WTC11 (cell line): Measurements from ENCODE around the gene TCEAL4. TPM values are rescaled to one million over a fixed set of nuclear protein-coding genes. Genes with fewer than 3 reads are reported as not detected.
A peak's percentile ranks its signal among the peaks of the same experiment; 100 is the strongest.

Source experiments
- ATAC-seq: fragments of 200-7000 bp; cut with Tn5 transposase; 2 replicates; pipeline ENCODE4 v1.10.0; 2021; ENCODE audit warnings: mild to moderate bottlenecking, moderate library complexity
- CTCF ChIA-PET: fragments of 300-600 bp; sonication (Branson Sonifier 250); formaldehyde crosslinking; loops from one replicate; lab custom pipeline; 2021; ENCODE audit warnings: antibody characterized with exemption; lab: Charles Lee
- POLR2A ChIA-PET: fragments of 350-600 bp; sonication (Branson Sonifier 250); formaldehyde crosslinking; loops from one replicate; lab custom pipeline; 2021; ENCODE audit warnings: antibody characterized with exemption; lab: Charles Lee
- DNase-seq: peaks from one replicate; pipeline ENCODE4 v3.0.0; 2021; ENCODE audit warnings: low spot score
- H3K27ac Mint-ChIP-seq: 2 replicates; pipeline ENCODE4 v1.8.0; 2021; ENCODE audit warnings: mixed read lengths
- H3K27me3 Mint-ChIP-seq: 2 replicates; pipeline ENCODE4 v1.8.0; 2021; ENCODE audit warnings: low read depth, mild to moderate bottlenecking, moderate library complexity, mixed read lengths
- H3K36me3 Mint-ChIP-seq: 2 replicates; pipeline ENCODE4 v1.8.0; 2021; ENCODE audit warnings: mixed read lengths
- H3K4me1 Mint-ChIP-seq: 2 replicates; pipeline ENCODE4 v1.8.0; 2022; ENCODE audit warnings: mixed read lengths
- H3K4me3 Mint-ChIP-seq: 2 replicates; pipeline ENCODE4 v1.8.0; 2021; ENCODE audit warnings: mild to moderate bottlenecking, moderate library complexity, mixed read lengths
- H3K9me3 Mint-ChIP-seq: 2 replicates; pipeline ENCODE4 v1.8.0; 2021; ENCODE audit warnings: mixed read lengths
- FOXP1 ChIP-seq: sonication (generic); formaldehyde crosslinking; IDR thresholded peaks from 2 replicates; pipeline ENCODE4 v1.8.0; 2022; ENCODE audit warnings: missing genetic modification reagents, mild to moderate bottlenecking, moderate library complexity, borderline replicate concordance
- GTF2I ChIP-seq: fragments of 250-450 bp; sonication (Bioruptor Pico); conservative IDR thresholded peaks from 2 replicates; pipeline ENCODE4 v1.4.0; 2021; ENCODE audit warnings: mild to moderate bottlenecking
- IRF1 ChIP-seq: sonication (generic); formaldehyde crosslinking; IDR thresholded peaks from 2 replicates; pipeline ENCODE4 v1.8.0; 2023; ENCODE audit warnings: missing genetic modification reagents
- MYBL2 ChIP-seq: sonication (generic); formaldehyde crosslinking; IDR thresholded peaks from 2 replicates; pipeline ENCODE4 v1.8.1; 2023; ENCODE audit warnings: mild to moderate bottlenecking, moderate library complexity, missing genetic modification reagents
- NR1H2 ChIP-seq: sonication (generic); formaldehyde crosslinking; IDR thresholded peaks from 2 replicates; pipeline ENCODE4 v1.9.0; 2021; ENCODE audit warnings: mild to moderate bottlenecking, moderate library complexity, missing genetic modification reagents
- NR3C1 ChIP-seq: sonication (generic); formaldehyde crosslinking; conservative IDR thresholded peaks from 2 replicates; pipeline ENCODE4 v1.8.1; 2023; ENCODE audit warnings: low read depth, mild to moderate bottlenecking, missing genetic modification reagents
- SOX15 ChIP-seq: fragments of 250-450 bp; sonication (Bioruptor Pico); IDR thresholded peaks from 2 replicates; pipeline ENCODE4 v1.9.0; 2021; ENCODE audit warnings: mild to moderate bottlenecking
- TCF7 ChIP-seq: sonication (generic); formaldehyde crosslinking; IDR thresholded peaks from 2 replicates; pipeline ENCODE4 v1.8.0; 2022; ENCODE audit warnings: mild to moderate bottlenecking, low read depth, missing genetic modification reagents, moderate library complexity
- ZBTB21 ChIP-seq: sonication (generic); formaldehyde crosslinking; IDR thresholded peaks from 2 replicates; pipeline ENCODE4 v1.8.1; 2023; ENCODE audit warnings: mild to moderate bottlenecking, missing genetic modification reagents, borderline replicate concordance
- ZNF121 ChIP-seq: sonication (generic); formaldehyde crosslinking; IDR thresholded peaks from 2 replicates; pipeline ENCODE4 v1.8.0; 2023; ENCODE audit warnings: missing genetic modification reagents
- ZNF219 ChIP-seq: sonication (generic); formaldehyde crosslinking; IDR thresholded peaks from 2 replicates; pipeline ENCODE4 v1.8.0; 2023; ENCODE audit warnings: missing genetic modification reagents, mild to moderate bottlenecking, borderline replicate concordance
- ZNF232 ChIP-seq: sonication (generic); formaldehyde crosslinking; IDR thresholded peaks from 2 replicates; pipeline ENCODE4 v1.8.0; 2022; ENCODE audit warnings: mild to moderate bottlenecking, missing genetic modification reagents
- total RNA-seq: library from RNA; stranded (reverse); gene quantifications from 3 replicates; pipeline ENCODE4 v1.2.3, GENCODE V29; 2021
- TF ChIP-seq, protein P1 (sequence below): fragments of 250-450 bp; sonication (Bioruptor Pico); IDR thresholded peaks from 2 replicates; pipeline ENCODE4 v1.8.0; 2021; ENCODE audit warnings: mild to moderate bottlenecking
- TF ChIP-seq, protein P2 (sequence below): sonication (generic); formaldehyde crosslinking; IDR thresholded peaks from 2 replicates; pipeline ENCODE4 v1.8.0; 2022; ENCODE audit warnings: mild to moderate bottlenecking, missing genetic modification reagents
- TF ChIP-seq, protein P3 (sequence below): sonication (generic); formaldehyde crosslinking; conservative IDR thresholded peaks from 2 replicates; pipeline ENCODE4 v1.8.1; 2022; ENCODE audit warnings: mild to moderate bottlenecking, missing genetic modification reagents
- TF ChIP-seq, protein P4 (sequence below): fragments of 250-450 bp; sonication (Bioruptor Pico); IDR thresholded peaks from 2 replicates; pipeline ENCODE4 v1.9.0; 2021; ENCODE audit warnings: mild to moderate bottlenecking
- TF ChIP-seq, protein P5 (sequence below): sonication (generic); formaldehyde crosslinking; IDR thresholded peaks from 2 replicates; pipeline ENCODE4 v1.8.0; 2022; ENCODE audit warnings: missing genetic modification reagents

The TCEAL4 gene
- total RNA-seq, 1 experiment from 2014 or later, result 46.4 TPM

DNA sequence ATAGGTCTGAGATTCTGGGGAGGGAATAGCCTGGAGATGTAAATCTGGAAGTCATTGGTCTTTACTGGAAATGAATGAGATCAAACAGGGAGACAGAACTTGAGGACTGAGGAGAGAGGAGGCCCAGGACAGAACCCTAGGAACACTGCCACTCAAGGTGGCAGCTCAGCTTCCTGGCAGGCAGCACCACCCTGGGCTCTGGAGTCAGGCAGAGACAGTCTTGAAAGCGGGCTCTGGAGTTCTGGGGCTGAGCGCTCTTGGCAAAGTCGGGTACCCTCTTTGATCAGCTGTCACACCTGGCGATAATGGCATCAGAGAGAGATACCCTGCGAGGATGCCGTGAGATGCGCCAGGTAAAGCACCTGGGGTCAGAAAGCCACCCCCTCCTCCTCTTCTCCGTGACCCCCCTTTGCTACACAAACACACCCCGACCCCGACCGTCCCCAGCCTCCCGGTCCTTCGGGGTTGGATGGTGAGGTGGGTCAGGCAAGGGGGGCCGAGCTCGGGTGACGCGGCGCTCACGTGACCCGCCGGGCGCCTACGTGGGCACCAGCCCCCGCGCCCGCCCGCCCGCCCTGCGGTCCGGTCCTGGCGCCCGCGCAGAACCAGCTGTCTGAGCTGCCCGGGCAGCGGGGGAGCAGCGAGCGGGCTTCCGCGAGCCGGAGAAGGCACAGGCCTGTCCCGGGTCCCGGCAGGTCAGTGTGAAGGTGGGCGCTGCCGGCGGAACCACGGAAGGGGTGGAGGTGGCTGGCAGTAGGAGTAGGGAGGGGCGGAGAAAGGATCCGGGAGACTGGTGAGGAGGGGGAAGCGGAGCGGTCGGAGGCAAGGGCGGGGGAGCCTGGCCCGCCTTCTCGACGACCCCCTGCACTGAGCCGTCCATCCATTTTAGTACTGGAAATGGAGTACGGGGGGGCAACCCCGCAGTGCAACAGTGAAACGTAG, 22.3 kb downstream of the TCEAL4 start, which contains the start of gene TCEAL3 (continued):
- TF ChIP-seq ZBTB21 (CRISPR knock-in tag), result no peak
- no peak for TF ChIP-seq GTF2I (CRISPR knock-in tag)
- no peak for TF ChIP-seq NR1H2 (CRISPR knock-in tag)
- TF ChIP-seq MYBL2 (CRISPR knock-in tag), result no peak

- no peaks in the 10 kb centered on the region for H3K36me3 Mint-ChIP-seq
- no peak overlapping the region for H3K27ac Mint-ChIP-seq
- TF ChIP-seq IRF1 (no peak), TCF7 (CRISPR knock-in tag) (no peak), ZNF219 (CRISPR knock-in tag) (no peak), FOXP1 (CRISPR knock-in tag) (no peak), ZNF121 (CRISPR knock-in tag) (no peak), NR3C1 (CRISPR knock-in tag) (no peak), ZNF232 (CRISPR knock-in tag) (no peak), SOX15 (CRISPR knock-in tag) (no peak)
- TF ChIP-seq, protein P1, sequence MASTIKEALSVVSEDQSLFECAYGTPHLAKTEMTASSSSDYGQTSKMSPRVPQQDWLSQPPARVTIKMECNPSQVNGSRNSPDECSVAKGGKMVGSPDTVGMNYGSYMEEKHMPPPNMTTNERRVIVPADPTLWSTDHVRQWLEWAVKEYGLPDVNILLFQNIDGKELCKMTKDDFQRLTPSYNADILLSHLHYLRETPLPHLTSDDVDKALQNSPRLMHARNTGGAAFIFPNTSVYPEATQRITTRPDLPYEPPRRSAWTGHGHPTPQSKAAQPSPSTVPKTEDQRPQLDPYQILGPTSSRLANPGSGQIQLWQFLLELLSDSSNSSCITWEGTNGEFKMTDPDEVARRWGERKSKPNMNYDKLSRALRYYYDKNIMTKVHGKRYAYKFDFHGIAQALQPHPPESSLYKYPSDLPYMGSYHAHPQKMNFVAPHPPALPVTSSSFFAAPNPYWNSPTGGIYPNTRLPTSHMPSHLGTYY (CRISPR knock-in tag), result no peak
- TF ChIP-seq, protein P2, sequence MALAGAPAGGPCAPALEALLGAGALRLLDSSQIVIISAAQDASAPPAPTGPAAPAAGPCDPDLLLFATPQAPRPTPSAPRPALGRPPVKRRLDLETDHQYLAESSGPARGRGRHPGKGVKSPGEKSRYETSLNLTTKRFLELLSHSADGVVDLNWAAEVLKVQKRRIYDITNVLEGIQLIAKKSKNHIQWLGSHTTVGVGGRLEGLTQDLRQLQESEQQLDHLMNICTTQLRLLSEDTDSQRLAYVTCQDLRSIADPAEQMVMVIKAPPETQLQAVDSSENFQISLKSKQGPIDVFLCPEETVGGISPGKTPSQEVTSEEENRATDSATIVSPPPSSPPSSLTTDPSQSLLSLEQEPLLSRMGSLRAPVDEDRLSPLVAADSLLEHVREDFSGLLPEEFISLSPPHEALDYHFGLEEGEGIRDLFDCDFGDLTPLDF (CRISPR knock-in tag), result no peak
- TF ChIP-seq, protein P3, sequence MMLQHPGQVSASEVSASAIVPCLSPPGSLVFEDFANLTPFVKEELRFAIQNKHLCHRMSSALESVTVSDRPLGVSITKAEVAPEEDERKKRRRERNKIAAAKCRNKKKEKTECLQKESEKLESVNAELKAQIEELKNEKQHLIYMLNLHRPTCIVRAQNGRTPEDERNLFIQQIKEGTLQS (CRISPR knock-in tag), result no peak
- TF ChIP-seq, protein P4, sequence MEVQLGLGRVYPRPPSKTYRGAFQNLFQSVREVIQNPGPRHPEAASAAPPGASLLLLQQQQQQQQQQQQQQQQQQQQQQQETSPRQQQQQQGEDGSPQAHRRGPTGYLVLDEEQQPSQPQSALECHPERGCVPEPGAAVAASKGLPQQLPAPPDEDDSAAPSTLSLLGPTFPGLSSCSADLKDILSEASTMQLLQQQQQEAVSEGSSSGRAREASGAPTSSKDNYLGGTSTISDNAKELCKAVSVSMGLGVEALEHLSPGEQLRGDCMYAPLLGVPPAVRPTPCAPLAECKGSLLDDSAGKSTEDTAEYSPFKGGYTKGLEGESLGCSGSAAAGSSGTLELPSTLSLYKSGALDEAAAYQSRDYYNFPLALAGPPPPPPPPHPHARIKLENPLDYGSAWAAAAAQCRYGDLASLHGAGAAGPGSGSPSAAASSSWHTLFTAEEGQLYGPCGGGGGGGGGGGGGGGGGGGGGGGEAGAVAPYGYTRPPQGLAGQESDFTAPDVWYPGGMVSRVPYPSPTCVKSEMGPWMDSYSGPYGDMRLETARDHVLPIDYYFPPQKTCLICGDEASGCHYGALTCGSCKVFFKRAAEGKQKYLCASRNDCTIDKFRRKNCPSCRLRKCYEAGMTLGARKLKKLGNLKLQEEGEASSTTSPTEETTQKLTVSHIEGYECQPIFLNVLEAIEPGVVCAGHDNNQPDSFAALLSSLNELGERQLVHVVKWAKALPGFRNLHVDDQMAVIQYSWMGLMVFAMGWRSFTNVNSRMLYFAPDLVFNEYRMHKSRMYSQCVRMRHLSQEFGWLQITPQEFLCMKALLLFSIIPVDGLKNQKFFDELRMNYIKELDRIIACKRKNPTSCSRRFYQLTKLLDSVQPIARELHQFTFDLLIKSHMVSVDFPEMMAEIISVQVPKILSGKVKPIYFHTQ, result no peak
- TF ChIP-seq, protein P5, sequence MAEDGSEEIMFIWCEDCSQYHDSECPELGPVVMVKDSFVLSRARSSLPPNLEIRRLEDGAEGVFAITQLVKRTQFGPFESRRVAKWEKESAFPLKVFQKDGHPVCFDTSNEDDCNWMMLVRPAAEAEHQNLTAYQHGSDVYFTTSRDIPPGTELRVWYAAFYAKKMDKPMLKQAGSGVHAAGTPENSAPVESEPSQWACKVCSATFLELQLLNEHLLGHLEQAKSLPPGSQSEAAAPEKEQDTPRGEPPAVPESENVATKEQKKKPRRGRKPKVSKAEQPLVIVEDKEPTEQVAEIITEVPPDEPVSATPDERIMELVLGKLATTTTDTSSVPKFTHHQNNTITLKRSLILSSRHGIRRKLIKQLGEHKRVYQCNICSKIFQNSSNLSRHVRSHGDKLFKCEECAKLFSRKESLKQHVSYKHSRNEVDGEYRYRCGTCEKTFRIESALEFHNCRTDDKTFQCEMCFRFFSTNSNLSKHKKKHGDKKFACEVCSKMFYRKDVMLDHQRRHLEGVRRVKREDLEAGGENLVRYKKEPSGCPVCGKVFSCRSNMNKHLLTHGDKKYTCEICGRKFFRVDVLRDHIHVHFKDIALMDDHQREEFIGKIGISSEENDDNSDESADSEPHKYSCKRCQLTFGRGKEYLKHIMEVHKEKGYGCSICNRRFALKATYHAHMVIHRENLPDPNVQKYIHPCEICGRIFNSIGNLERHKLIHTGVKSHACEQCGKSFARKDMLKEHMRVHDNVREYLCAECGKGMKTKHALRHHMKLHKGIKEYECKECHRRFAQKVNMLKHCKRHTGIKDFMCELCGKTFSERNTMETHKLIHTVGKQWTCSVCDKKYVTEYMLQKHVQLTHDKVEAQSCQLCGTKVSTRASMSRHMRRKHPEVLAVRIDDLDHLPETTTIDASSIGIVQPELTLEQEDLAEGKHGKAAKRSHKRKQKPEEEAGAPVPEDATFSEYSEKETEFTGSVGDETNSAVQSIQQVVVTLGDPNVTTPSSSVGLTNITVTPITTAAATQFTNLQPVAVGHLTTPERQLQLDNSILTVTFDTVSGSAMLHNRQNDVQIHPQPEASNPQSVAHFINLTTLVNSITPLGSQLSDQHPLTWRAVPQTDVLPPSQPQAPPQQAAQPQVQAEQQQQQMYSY, result no peak
- CTCF ChIA-PET, result no interaction called here
- POLR2A ChIA-PET, result no interaction called here
- H3K27me3 Mint-ChIP-seq, result peaks cover 19% of the 10 kb centered on the region
- ATAC-seq (peak; percentile 17), DNase-seq (no peak)
- H3K4me1 Mint-ChIP-seq, result peaks cover 14% of the 10 kb centered on the region
- no peaks in the 10 kb centered on the region for H3K9me3 Mint-ChIP-seq
- H3K4me3 Mint-ChIP-seq, result peak overlapping the region; percentile 77
Observed at GRCh38 chrX:103608306-103608963, 23.1 kb downstream of the TCEAL4 start.
